CD4-positive, alpha-beta T cell treated with Interleukin-6 at 100 ng/mL for 8 hours (primary cell): ENCODE data around the gene VSTM4.

Experiments used
- DNase-seq: peaks from one replicate; pipeline ENCODE4 v3.0.0-alpha.2; 2020; ENCODE audit warnings: mixed read lengths, low spot score

The VSTM4 gene

DNA sequence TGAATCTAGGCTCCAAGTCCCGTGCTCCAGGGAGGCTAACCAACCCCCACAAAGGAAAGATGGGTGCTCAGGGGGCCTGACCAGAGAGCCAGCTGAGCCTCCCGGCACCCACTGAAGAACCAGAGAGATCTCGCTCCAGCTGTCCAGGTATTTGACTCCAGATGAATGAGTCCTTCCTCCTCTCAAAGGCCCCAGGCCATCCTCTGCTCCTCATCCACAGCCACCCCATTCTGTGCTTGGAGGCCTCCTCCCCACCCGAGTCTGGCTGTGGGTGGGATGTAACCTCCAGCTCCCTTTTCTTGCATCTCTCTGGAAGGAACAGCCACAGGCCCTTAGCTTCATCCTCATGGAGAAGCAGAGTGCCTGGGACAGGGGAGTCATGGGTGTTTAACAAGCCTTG, 44.6 kb downstream of the VSTM4 start:
- DNase-seq: no peak

DNA sequence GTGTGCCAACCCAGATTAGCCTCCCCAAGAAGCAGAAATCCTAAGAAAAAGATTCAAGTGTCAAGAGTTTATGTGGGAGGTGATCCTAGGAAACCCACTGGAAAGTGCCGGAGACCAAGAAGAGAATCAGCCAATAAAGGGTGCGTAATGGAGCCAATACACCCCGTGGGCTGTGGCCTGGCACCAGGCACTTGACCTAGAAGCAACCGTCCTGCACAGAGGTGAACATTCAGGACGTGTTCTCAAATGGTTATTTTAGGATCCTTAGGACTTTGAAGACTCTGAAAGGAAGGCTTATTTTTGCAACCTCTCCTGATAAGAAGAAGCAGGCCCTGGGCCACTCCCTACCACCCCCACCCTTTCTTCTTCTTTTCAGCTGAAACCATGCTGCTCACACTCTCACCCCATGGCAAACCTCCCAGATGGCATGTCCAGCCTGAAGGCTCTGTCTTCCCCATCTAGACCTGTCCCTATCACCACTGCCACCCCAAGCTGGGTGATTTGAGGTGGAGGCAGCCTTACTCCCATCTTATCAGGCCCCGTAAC, 46.6 kb downstream of the VSTM4 start:
- DNase-seq: no peak

DNA sequence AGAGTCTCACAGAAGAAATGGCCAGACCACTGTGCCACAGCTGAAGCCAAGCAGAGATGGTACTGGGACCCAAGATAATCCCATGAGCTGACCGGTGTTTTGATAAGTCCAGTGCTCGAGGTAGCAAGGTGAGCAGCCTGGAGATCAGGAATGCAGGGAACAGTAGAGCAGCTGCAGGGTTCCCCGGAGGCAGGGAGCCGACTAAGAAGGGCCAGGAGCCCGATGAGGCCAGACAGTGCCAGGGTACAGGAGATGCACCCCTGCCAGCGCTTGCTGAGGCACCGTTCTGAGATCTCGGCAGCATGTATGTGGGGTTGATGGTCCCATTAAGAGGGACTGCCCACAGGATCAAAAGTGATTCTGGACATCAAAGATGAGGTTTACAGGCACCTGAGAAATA, 47.1 kb downstream of the VSTM4 start:
- no peak for DNase-seq

DNA sequence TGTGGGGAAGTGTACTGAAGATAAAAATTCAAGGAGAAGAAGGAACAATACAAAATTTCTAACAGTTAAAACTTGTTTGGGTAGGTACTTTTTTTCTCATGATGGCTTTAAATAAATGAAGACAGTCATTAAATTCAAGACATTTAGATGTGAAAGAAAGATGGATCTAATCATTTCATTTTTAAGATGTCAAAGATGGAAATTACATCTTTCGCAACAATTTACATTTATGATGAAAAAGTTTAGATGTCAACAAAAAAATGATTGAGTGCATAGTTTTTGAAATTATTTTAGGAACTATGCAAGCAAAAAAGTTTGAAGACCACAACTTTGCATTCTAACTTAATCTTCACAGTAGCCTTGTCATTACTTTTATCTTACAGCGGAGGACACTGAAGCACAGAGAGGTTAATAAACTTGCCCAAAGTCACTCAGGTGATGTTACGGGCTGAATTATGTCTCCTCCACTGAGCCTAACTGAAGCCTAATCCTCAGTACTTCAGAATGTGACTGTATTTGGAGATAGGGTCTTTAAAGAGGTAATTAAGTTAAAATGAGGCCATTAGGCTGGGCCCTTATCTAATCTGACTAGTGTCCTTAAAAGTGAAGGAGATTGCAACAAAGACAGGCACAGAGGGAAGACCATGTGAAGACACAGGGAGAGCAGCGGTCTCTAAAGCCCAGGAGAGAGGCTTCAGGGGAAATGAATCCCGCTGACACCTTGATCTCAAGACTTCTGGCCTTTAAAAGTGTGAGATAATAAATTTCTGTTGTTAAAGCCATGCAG, 48.2 kb downstream of the VSTM4 start:
- DNase-seq: no peak

DNA sequence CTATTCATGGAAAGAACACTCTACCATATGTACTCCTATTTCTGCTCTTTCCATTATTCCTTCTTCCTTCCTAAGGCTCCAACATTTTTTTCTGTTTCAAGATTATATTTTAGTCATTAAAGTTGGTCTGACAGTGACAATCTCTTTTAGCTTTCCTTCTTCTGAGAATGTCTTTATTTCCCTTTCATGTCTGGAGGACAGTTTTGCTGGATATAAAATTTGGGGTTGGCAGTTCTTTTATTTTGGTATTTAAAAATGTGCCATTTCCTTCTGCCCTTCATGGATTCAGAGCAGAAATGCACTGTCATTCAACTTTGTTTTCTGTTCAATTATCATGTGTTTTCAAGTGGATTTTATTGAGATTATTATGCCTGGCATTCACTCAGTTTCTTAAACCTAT, 53.1 kb downstream of the VSTM4 start:
- no peak for DNase-seq

DNA sequence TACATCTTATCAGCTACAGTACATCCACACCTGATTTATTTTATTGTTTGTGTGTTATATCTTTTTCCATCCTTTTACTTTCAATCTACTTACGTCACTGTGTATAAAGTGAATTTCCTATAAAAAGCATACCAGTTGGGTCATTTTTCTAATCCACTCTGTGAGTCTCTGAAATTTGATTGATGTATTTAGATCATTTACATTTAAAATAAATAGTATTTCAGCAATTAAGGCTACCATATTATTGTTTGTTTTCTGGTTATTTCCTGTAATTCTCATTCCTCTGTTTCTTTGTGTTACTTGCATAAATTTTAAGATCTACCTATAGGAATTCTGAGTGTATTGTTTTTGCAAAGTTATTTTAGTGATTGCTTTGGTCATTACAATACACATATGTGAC, 53.7 kb downstream of the VSTM4 start:
- DNase-seq: no peak

DNA sequence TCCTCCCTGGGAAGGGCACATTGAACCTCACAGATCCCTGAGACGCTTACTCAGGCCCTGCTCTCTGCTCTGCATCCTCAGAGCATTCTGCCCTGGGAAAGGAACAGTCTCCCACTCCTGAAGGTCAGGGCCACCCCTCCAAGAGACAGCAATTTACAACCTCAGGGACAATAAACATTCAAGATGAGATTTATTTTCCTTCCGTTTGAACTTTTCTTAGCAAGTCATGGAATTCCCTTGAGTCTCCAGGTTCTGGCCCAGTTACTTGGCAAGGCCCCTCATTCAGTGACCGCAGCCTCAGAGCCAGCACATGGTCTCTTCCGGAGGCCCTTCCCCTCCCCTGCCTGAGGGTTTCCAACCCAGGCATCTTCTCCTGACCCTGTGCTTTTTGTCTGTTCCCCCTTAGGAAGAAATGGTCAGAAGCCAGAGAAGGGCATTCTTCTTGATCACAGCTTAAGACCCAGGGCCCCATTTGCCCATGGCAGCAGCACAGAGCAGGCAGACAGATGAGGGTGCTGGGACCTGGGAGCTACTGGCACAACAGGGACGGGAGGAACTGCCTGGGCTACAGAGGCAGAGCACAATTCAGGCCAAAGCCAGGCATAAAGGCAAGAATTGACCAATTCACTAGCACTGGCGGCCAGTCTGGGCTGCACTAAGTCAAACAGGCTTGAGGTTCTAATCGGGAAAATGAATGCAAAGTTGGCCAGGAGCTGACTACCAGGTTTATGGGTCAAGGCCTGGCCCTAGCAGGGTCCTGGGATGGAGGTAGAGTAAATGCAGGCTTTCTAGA, 56.7 kb downstream of the VSTM4 start:
- DNase-seq: no peak

DNA sequence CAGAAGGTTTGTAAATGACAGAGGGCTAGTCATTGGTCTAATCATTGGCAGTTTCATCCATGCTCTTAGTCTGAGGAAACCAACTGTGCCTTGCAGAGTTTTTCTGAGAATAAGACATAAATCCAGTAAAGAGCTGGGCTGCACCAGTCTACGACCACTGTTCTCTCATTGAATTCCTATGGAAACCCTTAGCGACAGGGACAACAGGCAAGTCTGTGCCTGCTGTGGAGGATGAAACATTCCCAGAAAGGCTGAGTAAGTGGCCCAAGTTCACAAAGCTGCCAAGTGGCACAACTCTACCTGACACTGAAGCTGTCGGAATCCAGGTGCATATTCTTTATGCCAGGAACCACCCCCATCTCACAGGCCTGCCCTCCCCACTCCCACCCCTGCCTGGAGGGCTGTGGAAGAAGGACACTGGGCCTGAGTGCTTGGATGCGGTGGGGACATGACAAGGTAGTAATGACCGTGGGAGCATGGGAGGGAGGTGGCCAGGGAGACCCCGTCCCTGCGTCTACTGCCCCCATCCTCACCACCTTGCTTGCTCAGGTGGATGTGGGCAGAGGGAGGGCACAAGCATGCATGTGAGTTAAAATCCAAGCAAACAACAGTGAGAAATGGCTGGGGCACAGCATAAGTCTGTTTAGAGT, 58.0 kb downstream of the VSTM4 start:
- DNase-seq: no peak

DNA sequence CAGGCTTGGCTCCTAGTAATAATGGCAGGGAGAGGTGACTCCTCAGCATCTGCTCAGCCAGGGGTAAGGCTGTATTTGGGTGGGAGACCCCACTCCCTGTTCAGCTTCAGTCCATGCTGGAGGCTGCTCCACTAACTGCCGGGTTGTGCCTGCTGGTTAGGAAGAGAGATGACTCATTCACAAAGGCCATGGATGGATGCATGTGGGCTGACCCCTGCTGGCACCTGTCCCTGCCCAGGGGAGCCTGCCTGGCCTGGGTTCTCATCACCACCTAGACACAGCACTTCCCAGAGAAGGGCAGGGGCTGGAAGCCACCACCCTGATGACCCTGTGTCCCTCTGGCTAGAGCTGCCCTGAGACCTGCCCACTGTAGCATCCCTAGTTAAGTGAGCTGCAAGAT, 59.0 kb downstream of the VSTM4 start:
- no peak for DNase-seq

DNA sequence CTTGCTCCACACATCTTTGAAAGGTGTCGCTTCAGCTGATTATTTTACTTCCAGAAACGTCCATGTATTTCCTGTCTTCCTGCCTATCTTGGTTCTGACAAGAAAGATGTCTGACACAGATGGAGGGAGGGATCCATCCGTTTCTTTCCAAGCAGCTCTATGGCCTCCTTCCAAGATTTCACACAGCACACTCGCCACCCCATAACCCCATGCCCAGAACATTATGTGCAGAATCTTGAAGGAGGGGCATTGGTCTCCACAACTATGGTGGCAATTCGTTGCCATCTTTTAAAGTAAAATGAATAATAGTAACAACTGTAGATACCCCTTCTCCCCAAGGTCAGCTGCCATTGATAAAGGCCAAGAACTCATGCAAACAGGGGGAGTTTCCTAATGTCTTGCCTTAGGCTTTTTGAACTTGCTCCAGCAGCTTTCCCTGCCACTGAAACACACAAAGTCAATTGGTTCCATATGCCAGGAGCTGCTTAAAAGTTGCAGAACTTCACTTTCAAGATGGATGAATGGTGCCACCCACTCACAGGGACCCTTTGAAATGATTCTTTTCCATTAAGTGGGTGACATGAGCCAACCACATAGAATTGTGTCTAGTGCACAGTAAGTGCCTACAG, 60.0 kb downstream of the VSTM4 start:
- no peak for DNase-seq

DNA sequence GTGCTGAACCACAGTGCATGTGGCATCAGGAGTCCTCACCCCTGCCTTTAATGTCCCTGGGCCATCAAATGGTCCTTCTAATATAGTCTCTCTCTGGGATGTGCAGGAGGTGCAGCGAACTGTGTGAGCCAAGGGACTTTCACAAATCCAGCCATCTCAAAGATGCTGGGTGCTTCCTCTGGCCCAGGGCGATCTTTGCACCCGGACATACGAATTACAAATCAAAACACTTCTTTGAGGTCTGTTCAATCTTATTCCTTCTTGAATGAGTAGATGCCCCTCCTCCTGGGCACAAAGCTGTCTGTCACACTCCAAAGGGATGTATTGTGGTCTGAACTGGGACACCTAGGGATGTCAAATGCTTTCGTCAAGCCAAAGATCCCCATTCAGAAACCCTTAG, 60.6 kb downstream of the VSTM4 start:
- no peak for DNase-seq

DNA sequence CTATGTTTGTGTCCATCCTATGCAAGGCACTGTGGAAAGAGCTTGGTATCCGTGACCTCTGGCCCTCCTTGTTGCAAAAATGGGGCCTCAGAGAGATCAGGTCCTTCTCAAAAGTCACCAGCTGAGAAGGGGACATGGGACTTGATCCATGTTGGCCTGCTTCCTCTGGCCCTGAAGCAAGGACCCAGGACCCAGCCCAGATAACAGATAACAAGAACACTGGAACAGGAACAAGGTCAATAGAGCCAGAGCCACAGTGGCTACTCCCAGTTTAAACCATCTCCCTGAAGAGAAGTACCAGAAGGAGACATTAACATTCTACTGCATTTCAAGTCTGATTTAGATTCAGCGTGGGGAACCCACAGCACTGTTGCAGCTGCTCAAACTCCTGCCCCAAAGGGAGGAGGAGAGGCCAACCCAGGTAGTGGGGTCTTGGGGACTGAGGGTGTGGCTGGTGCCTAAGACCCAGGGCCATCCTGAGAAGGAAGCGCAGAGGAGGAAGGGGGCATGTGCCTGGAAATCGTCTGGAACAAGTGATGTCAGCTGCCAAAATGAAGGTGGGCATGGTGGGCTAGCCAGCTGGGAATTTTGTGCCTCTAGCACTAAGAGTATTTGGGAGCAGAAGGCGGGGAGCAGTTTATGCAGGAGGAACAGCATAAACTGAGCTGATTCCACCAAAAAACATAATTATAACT, 61.2 kb downstream of the VSTM4 start:
- DNase-seq: no peak

DNA sequence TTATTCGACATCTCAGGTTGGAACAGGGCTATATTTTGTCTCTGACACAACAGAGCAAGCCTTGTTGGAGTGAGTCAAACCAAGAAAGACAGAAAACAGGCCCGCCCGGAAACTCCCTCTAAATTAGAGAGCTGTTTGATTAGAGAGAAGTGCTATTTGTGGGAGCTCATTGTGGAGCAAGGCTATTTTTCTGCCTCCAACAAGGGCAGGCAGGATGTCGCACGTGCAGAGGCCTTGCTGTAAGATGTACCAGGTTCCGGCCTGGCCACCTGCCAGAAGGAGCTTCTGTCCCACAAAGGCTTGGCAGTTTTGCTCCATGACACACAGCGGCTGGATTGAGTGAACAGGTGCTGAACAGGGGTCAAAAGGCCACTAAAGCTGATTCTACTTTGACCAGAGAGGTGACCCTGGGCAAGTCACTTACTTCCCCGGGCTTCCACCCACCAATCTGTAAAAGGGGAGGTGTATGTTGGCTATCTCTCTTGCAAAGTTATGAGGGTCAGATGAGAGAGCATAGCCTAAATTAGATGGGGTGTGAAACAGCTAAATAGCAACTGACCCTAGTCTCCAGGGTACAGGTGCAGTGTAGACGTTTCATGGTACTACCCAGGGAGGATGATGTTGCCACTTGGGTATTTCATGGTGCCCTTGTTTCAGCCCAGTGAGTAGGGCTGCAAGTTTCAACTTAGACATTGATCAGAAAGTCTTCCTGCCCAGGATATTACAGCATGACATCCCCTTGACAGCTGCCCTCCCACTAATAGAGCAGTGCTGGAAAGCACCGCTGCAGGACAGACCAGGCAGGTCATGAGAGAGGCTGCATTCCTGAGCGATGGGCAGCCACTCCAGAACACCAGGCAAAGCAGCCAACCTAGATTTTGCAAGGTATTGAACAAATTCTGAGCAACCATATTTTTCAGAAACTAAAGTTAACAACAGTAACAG, 62.0 kb downstream of the VSTM4 start:
- no peak for DNase-seq

DNA sequence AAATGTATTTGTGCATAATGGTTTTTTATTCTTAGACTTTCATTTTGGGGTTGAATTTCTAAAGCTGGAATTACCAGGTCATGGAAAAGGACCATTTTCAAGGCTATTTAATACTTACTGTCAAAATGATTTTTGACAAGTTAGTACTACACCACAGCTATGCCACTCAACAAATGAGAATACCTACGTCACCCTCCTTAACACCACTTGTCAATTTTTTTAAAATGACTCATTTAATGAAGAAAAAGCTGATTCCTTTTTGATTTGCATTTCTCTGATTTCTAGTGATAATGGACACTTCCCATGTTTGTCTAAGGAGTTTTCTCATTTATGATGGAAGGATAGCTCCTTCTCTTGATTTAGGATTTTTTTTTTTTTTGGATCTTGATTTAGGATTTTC, 63.3 kb downstream of the VSTM4 start:
- no peak for DNase-seq

DNA sequence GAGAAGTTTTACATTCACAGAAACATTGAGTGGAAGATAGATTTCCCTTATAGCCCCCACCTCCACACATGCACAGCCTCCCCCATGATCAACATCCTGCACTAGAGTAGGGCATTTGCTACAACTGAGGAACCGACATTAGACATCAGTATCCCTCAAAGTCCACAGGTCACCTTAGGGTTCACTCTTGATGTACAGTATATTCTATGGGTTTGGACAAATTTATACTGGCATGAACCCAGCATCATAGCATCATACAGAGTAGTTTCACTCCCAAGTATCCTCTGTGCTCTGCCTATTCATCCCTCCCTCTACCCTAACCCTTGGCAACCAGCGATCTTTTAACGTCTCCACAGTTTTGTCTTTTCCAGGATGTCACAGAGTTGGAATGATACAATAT, 64.4 kb downstream of the VSTM4 start:
- no peak for DNase-seq

DNA sequence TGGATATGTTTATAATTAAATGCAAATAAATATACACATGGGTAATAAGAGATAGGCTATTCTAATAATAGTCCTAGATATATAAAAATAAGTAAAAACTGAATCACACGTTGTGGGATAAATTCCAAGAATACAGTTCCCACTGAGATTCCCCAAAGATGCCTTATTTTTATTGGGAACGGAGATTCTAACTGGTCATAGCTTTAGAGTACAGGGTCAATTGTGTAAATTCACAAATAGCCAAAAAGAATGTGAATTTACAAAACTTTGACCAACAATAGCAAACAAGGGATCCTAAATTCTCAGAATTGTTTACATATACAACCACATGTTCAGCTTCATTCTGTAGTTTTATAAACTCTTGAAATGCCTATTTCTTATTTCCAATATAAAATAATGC, 65.0 kb downstream of the VSTM4 start:
- DNase-seq: no peak

DNA sequence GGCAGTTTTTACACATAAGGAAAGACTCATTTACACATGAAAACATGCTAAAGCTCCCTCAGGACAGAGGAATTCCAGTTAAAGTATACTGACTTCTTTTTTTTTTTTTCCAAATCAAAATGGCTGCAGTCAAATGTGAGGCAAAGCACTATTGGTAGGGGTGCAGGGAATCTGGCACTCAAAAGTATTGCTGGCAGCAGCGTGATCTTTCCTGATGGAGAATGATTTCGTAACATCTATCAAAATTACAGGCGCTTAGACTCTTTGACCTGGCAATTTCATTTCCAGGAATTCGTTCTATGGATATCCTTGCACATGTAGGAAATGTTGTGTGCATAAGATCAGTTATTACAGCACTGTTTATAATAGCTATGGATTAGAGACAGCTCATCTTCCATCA, 65.7 kb downstream of the VSTM4 start:
- no peak for DNase-seq

DNA sequence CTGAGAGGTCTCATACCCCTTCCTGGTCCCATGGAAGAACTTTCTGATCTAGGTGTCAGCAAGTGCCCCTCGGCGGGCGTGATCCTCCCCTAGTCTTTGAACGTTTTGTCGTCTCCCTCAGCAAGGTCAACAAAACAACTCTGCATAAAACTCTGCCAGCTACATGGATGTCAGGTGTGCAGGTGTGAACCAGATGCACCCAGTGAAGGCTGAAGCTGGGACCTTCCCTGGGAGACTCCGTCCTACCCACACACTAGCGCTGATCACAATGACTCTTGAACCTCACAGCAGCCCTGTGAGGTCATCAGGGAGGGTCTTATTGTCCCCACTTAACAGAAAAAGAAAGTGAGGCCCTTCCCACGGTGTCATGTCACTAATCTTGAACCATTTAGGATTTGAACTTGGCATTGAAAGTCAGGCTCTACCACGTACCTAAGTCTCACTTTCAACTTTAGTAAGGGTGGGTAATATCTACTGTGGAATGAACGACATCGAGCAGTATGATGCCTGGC, 68.1 kb downstream of the VSTM4 start:
- no peak for DNase-seq

DNA sequence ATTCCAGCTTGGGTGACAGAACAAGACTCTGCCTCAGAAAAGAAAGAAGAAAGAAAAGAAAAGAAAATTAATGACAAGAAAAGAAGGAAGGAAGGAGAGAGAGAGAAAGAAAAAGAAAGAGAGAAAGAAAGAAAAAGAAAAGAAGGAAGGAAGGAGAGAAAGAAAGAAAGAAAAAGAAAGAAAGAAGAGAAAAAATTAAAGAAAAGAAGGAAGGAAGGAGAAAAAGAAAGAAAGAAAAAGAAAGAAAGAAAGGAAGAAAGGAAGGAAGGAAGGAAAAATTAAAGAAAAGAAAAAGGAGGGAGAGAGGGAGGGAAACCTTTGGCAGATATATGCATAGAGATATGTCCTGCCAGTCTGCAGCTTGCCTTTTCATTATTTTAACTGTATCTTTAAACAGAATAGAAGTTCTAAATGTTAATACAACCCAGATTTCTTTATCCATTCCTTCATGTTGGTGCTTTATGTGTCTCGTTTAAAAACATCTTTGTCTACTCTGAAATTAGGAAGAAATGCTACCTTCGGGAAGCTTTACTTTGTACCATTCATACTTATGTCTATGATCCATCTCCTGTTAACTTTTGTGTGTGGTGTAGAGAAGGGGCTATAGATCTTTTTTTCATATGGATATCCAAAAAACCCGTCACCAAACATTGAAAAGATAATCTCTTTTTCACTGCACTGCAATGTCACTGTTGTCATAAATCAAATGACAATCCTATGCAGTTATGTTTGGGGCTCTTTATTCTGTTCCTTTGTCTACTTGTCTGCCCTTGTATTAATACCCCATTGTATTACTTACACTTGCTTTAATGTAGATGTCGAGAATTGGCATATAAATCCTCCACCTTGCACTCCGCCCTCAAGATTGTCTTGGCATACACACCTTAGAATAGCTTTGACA, 70.8 kb downstream of the VSTM4 start:
- no peak for DNase-seq
